IMR-90 (cell line): ENCODE results near the gene PRPF4. TPM values are rescaled to one million over a fixed set of nuclear protein-coding genes. Genes with fewer than 3 reads are reported as not detected.

Experiments used
- ATAC-seq: fragments of 200-7000 bp; cut with Tn5 transposase; 2 replicates; pipeline ENCODE4 v1.9.1; 2020; ENCODE audit warnings: low read depth, mild to moderate bottlenecking, moderate library complexity
- BruUV-seq: library from RNA; stranded (reverse); fragments of 400-500 nt; replicated peaks from 2 replicates; lab custom pipeline; 2021; lab: Mats Ljungman, UMichigan
- CTCF ChIA-PET: fragments of 300-600 bp; formaldehyde crosslinking; extraction: SDS; loops from one replicate; lab custom pipeline; 2021; ENCODE audit warnings: antibody characterized with exemption; lab: Yijun Ruan, JAX
- POLR2A ChIA-PET: fragments of 300-600 bp; sonication (Branson Sonifier 250); formaldehyde crosslinking; loops from one replicate; lab custom pipeline; 2022; ENCODE audit warnings: antibody characterized with exemption; ENCODE audit not compliant: unreplicated experiment; lab: Charles Lee
- DNase-seq: peaks from one replicate; pipeline ENCODE4 v3.0.0; 2013
- H2AFZ ChIP-seq: replicated peaks from 2 replicates; pipeline ENCODE3; 2013; ENCODE audit warnings: low read length, mild to moderate bottlenecking; ENCODE audit not compliant: poor library complexity
- H2AK5ac ChIP-seq: 2 replicates; pipeline ENCODE4 v1.6.1; 2013; ENCODE audit warnings: low read depth, low read length, inconsistent platforms
- H2AK9ac ChIP-seq: replicated peaks from 2 replicates; pipeline ENCODE3; 2013; ENCODE audit warnings: mild to moderate bottlenecking, low read depth, low read length, moderate library complexity; ENCODE audit not compliant: poor library complexity
- H2BK120ac ChIP-seq: 2 replicates; pipeline ENCODE4 v1.6.1; 2013; ENCODE audit warnings: low read depth, low read length, inconsistent platforms
- H2BK15ac ChIP-seq: 3 replicates; pipeline ENCODE4 v1.6.1; 2013; ENCODE audit warnings: low read depth, low read length, inconsistent platforms
- H2BK20ac ChIP-seq: 2 replicates; pipeline ENCODE4 v1.6.1; 2013; ENCODE audit warnings: low read depth, mild to moderate bottlenecking, inconsistent platforms, low read length, moderate library complexity
- H2BK5ac ChIP-seq: 2 replicates; pipeline ENCODE4 v1.6.1; 2013; ENCODE audit warnings: mild to moderate bottlenecking, low read depth, low read length, inconsistent platforms; ENCODE audit not compliant: poor library complexity, severe bottlenecking
- H3K14ac ChIP-seq: replicated peaks from 2 replicates; pipeline ENCODE4 v1.6.1; 2013; ENCODE audit warnings: low read depth, low read length, inconsistent platforms
- H3K18ac ChIP-seq: 2 replicates; pipeline ENCODE4 v1.6.1; 2013; ENCODE audit warnings: low read depth, low read length, control low read depth
- H3K23ac ChIP-seq: 2 replicates; pipeline ENCODE4 v1.6.1; 2013; ENCODE audit warnings: low read depth, low read length, inconsistent platforms
- H3K27ac ChIP-seq: 2 replicates; pipeline ENCODE4 v1.5.1; 2013; ENCODE audit warnings: mild to moderate bottlenecking, control low read depth, low read length; ENCODE audit not compliant: insufficient read depth
- H3K27me3 ChIP-seq: 2 replicates; pipeline ENCODE4 v1.6.1; 2013; ENCODE audit warnings: low read length; ENCODE audit not compliant: control insufficient read depth, insufficient read depth
- H3K36me3 ChIP-seq: 2 replicates; pipeline ENCODE4 v1.6.1; 2013; ENCODE audit warnings: low read length, mixed read lengths; ENCODE audit not compliant: control insufficient read depth, insufficient read depth
- H3K4ac ChIP-seq: 2 replicates; pipeline ENCODE4 v1.6.1; 2013; ENCODE audit warnings: low read depth, low read length, inconsistent platforms
- H3K4me1 ChIP-seq: 2 replicates; pipeline ENCODE4 v1.6.1; 2013; ENCODE audit warnings: low read length, mixed read lengths; ENCODE audit not compliant: control insufficient read depth, insufficient read depth
- H3K4me2 ChIP-seq: 2 replicates; pipeline ENCODE4 v1.6.1; 2013; ENCODE audit warnings: low read depth, mild to moderate bottlenecking, control low read depth, low read length, moderate library complexity
- H3K4me3 ChIP-seq: 2 replicates; pipeline ENCODE4 v1.5.1; 2013; ENCODE audit warnings: low read depth, mild to moderate bottlenecking, control low read depth, low read length, moderate library complexity; ENCODE audit not compliant: insufficient read depth
- H3K56ac ChIP-seq: 2 replicates; pipeline ENCODE4 v1.6.1; 2013; ENCODE audit warnings: low read length, inconsistent platforms; ENCODE audit not compliant: insufficient read depth; ENCODE audit errors: extremely low read depth
- H3K79me1 ChIP-seq, 2 experiments: 2 replicates each; pipeline ENCODE4 v1.6.1; 2013; ENCODE audit warnings: low read length in 2 of 2, inconsistent platforms in 1 of 2, low read depth in 1 of 2
- H3K9ac ChIP-seq: 2 replicates; pipeline ENCODE4 v1.6.1; 2013; ENCODE audit warnings: low read depth, low read length, control low read depth
- H3K9me1 ChIP-seq: 2 replicates; pipeline ENCODE4 v1.6.1; 2013; ENCODE audit warnings: low read length, inconsistent platforms; ENCODE audit not compliant: insufficient read depth
- H3K9me3 ChIP-seq: 2 replicates; pipeline ENCODE4 v1.6.1; 2013; ENCODE audit warnings: low read length; ENCODE audit not compliant: control insufficient read depth, insufficient read depth
- H4K20me1 ChIP-seq: 2 replicates; pipeline ENCODE4 v1.6.1; 2013; ENCODE audit warnings: low read length, inconsistent platforms; ENCODE audit not compliant: insufficient read depth
- H4K5ac ChIP-seq: 2 replicates; pipeline ENCODE4 v1.6.1; 2013; ENCODE audit warnings: mild to moderate bottlenecking, low read depth, low read length, control low read depth
- H4K8ac ChIP-seq, 2 experiments: 2 replicates each; pipeline ENCODE4 v1.6.1; 2013; ENCODE audit warnings: low read depth in 2 of 2, low read length in 2 of 2, control low read depth in 1 of 2, inconsistent platforms in 1 of 2
- H4K91ac ChIP-seq: 2 replicates; pipeline ENCODE4 v1.6.1; 2013; ENCODE audit warnings: low read depth, low read length, inconsistent platforms; ENCODE audit not compliant: insufficient read depth
- BHLHE40 ChIP-seq: fragments of 150-350 bp; IDR thresholded peaks from 2 replicates; pipeline ENCODE4 v1.6.1; 2016; ENCODE audit warnings: mild to moderate bottlenecking, low read depth, low read length
- FOS ChIP-seq: fragments of 150-350 bp; IDR thresholded peaks from 2 replicates; pipeline ENCODE4 v1.6.1; 2016; ENCODE audit warnings: low read depth, low read length
- MAFK ChIP-seq: IDR thresholded peaks from 2 replicates; pipeline ENCODE4 v1.6.1; 2012; ENCODE audit warnings: low read depth, low read length, improper control_type of control experiment
- MXI1 ChIP-seq: IDR thresholded peaks from 2 replicates; pipeline ENCODE4 v1.6.1; 2012; ENCODE audit warnings: low read depth, mild to moderate bottlenecking, low read length, moderate library complexity, borderline replicate concordance
- POLR2A ChIP-seq: IDR thresholded peaks from 2 replicates; pipeline ENCODE4 v1.6.1; 2012; ENCODE audit warnings: mild to moderate bottlenecking, low read depth, low read length
- RAD21 ChIP-seq: IDR thresholded peaks from 2 replicates; pipeline ENCODE4 v1.6.1; 2012; ENCODE audit warnings: low read length, improper control_type of control experiment
- SMC3 ChIP-seq: fragments of 150-350 bp; IDR thresholded peaks from 2 replicates; pipeline ENCODE4 v1.6.1; 2016; ENCODE audit warnings: low read depth, mild to moderate bottlenecking, antibody characterized with exemption, low read length, moderate library complexity
- WGBS, 2 experiments: methylation state at CpG; one replicate each; pipeline versions ENCODE4 v1.1.5 to v1.1.7; 2013; ENCODE audit warnings: missing lambda C conversion rate in 2 of 2; ENCODE audit not compliant: insufficient read length in 1 of 2; ENCODE audit errors: extremely low coverage in 2 of 2; 5-methylcytosine and 5-hydroxymethylcytosine counted together
- dilution Hi-C: fragments of 300-500 bp; cut with HindIII; formaldehyde crosslinking; loops from one replicate; pipeline ENCODE4 v1.14.3; 2018; ENCODE audit warnings: low sequenced_read_pairs; ENCODE audit not compliant: unreplicated experiment
- in situ Hi-C: fragments of 300-500 bp; cut with MboI; formaldehyde crosslinking; loops from 3 replicates; pipeline ENCODE4 v1.14.3; 2019; ENCODE audit warnings: low sequenced_read_pairs, inconsistent platforms, mixed read lengths
- intact Hi-C: fragments of 100-400 bp; cut with micrococcal nuclease; formaldehyde crosslinking; loops from 2 replicates; pipeline ENCODE4 v1.10.0; 2022
- polyA plus RNA-seq, 3 experiments: library from polyadenylated mRNA; depleted of rRNA; stranded (reverse); fragments of >200 nt; gene quantifications; 2 replicates each; pipeline ENCODE4 v1.2.3, GENCODE V29; 2012; ENCODE audit warnings: low replicate concordance in 1 of 3
- total RNA-seq: library from RNA; depleted of rRNA; stranded (reverse); fragments of >200 nt; gene quantifications from 2 replicates; pipeline ENCODE4 v1.2.3, GENCODE V29; 2012
- TF ChIP-seq, protein P1 (sequence below): fragments of 150-350 bp; IDR thresholded peaks from 2 replicates; pipeline ENCODE4 v1.6.1; 2016; ENCODE audit warnings: low read depth, mild to moderate bottlenecking, low read length, moderate library complexity, borderline replicate concordance
- TF ChIP-seq, protein P2 (sequence below): conservative IDR thresholded peaks from 2 replicates; pipeline ENCODE4 v1.5.1; 2012; ENCODE audit warnings: mild to moderate bottlenecking, low read depth, low read length, improper control_type of control experiment
- TF ChIP-seq, protein P3 (sequence below): fragments of 150-350 bp; IDR thresholded peaks from 2 replicates; pipeline ENCODE4 v1.6.1; 2017; ENCODE audit warnings: mild to moderate bottlenecking, antibody characterized with exemption, low read length, low read depth

The PRPF4 gene
- total and polyA plus RNA-seq, 2 of the 4 experiments (the other 2 are of a cell fraction), result 21.4 to 38.0 TPM

DNA sequence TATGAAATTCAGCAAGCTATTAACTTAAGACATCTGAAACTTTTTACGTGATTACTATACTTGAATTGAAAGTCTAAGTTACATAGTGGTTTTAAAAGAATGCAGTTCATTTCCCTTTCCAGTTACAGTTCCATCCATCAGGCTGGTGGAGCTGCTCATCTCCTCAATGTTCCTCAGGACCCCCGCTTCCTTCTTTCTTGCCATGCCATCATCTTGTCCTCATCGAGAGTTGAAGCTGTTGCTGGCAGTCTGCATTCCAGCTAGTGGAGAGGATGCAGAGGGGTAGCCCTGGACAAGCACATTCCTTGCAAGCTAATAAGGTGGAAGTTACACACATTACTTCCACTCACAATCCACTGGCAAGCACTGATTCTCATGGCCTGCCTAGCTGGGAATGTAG is 36.5 kb downstream of the PRPF4 start:
- no peak overlapping the region for H3K14ac ChIP-seq
- no peak overlapping the region for H3K27ac ChIP-seq
- H2BK15ac ChIP-seq, result no peak overlapping the region
- POLR2A ChIA-PET, result no interaction called here
- H3K4ac ChIP-seq, result no peak overlapping the region
- intact Hi-C loops (no loop called here), dilution Hi-C loops (no loop called here), in situ Hi-C loops (no loop called here)
- TF ChIP-seq POLR2A (no peak), FOS (no peak), SMC3 (no peak), MAFK (no peak), RAD21 (no peak), BHLHE40 (no peak), MXI1 (no peak)
- TF ChIP-seq, protein P1, sequence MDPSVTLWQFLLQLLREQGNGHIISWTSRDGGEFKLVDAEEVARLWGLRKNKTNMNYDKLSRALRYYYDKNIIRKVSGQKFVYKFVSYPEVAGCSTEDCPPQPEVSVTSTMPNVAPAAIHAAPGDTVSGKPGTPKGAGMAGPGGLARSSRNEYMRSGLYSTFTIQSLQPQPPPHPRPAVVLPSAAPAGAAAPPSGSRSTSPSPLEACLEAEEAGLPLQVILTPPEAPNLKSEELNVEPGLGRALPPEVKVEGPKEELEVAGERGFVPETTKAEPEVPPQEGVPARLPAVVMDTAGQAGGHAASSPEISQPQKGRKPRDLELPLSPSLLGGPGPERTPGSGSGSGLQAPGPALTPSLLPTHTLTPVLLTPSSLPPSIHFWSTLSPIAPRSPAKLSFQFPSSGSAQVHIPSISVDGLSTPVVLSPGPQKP, result no peak
- TF ChIP-seq, protein P2, sequence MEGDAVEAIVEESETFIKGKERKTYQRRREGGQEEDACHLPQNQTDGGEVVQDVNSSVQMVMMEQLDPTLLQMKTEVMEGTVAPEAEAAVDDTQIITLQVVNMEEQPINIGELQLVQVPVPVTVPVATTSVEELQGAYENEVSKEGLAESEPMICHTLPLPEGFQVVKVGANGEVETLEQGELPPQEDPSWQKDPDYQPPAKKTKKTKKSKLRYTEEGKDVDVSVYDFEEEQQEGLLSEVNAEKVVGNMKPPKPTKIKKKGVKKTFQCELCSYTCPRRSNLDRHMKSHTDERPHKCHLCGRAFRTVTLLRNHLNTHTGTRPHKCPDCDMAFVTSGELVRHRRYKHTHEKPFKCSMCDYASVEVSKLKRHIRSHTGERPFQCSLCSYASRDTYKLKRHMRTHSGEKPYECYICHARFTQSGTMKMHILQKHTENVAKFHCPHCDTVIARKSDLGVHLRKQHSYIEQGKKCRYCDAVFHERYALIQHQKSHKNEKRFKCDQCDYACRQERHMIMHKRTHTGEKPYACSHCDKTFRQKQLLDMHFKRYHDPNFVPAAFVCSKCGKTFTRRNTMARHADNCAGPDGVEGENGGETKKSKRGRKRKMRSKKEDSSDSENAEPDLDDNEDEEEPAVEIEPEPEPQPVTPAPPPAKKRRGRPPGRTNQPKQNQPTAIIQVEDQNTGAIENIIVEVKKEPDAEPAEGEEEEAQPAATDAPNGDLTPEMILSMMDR, result no peak
- TF ChIP-seq, protein P3, sequence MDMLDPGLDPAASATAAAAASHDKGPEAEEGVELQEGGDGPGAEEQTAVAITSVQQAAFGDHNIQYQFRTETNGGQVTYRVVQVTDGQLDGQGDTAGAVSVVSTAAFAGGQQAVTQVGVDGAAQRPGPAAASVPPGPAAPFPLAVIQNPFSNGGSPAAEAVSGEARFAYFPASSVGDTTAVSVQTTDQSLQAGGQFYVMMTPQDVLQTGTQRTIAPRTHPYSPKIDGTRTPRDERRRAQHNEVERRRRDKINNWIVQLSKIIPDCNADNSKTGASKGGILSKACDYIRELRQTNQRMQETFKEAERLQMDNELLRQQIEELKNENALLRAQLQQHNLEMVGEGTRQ, result no peak
- H3K27me3 ChIP-seq, result peaks cover 12% of the 10 kb centered on the region; the same call in 1 of the 2 replicates
- no peaks in the 10 kb centered on the region for H3K4me1 ChIP-seq
- H4K91ac ChIP-seq, result no peak overlapping the region
- WGBS, 2 experiments, result no CpG with 5 or more reads among the region's 3 CpGs
- H3K23ac ChIP-seq, result no peak overlapping the region
- BruUV-seq, result no TSS peak
- CTCF ChIA-PET, result no interaction called here
- peaks cover 2% of the 10 kb centered on the region; the same call in 1 of the 2 replicates for H3K9me3 ChIP-seq
- ATAC-seq (no peak), DNase-seq (no peak)
- no peaks in the 10 kb centered on the region for H3K9me1 ChIP-seq
- H2AFZ ChIP-seq, result peak overlapping the region; percentile 33
- H3K36me3 ChIP-seq, result no peaks in the 10 kb centered on the region
- no peak overlapping the region for H3K4me3 ChIP-seq
- no peak overlapping the region for H3K9ac ChIP-seq
- no peak overlapping the region for H4K8ac ChIP-seq
- no peak overlapping the region for H3K18ac ChIP-seq
- H2BK20ac ChIP-seq, result no peak overlapping the region
- no peak overlapping the region for H2AK5ac ChIP-seq
- H3K79me1 ChIP-seq, result no peaks in the 10 kb centered on the region
- no peak overlapping the region for H4K5ac ChIP-seq
- no peak overlapping the region for H2BK5ac ChIP-seq
- H2BK120ac ChIP-seq, result no peak overlapping the region
- no peak overlapping the region for H3K4me2 ChIP-seq
- no peak overlapping the region for H2AK9ac ChIP-seq
- H3K56ac ChIP-seq, result no peak overlapping the region
- H4K20me1 ChIP-seq, result no peaks in the 10 kb centered on the region
